GM19438 (cell line): ENCODE measurements around the gene FLT1.

Source experiments
- ATAC-seq: cut with Tn5 transposase; IDR thresholded peaks from one replicate; pipeline ENCODE4 v1.9.1; 2021; ENCODE audit warnings: low read depth; ENCODE audit not compliant: unreplicated experiment

FLT1 gene, protein sequence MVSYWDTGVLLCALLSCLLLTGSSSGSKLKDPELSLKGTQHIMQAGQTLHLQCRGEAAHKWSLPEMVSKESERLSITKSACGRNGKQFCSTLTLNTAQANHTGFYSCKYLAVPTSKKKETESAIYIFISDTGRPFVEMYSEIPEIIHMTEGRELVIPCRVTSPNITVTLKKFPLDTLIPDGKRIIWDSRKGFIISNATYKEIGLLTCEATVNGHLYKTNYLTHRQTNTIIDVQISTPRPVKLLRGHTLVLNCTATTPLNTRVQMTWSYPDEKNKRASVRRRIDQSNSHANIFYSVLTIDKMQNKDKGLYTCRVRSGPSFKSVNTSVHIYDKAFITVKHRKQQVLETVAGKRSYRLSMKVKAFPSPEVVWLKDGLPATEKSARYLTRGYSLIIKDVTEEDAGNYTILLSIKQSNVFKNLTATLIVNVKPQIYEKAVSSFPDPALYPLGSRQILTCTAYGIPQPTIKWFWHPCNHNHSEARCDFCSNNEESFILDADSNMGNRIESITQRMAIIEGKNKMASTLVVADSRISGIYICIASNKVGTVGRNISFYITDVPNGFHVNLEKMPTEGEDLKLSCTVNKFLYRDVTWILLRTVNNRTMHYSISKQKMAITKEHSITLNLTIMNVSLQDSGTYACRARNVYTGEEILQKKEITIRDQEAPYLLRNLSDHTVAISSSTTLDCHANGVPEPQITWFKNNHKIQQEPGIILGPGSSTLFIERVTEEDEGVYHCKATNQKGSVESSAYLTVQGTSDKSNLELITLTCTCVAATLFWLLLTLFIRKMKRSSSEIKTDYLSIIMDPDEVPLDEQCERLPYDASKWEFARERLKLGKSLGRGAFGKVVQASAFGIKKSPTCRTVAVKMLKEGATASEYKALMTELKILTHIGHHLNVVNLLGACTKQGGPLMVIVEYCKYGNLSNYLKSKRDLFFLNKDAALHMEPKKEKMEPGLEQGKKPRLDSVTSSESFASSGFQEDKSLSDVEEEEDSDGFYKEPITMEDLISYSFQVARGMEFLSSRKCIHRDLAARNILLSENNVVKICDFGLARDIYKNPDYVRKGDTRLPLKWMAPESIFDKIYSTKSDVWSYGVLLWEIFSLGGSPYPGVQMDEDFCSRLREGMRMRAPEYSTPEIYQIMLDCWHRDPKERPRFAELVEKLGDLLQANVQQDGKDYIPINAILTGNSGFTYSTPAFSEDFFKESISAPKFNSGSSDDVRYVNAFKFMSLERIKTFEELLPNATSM (N-terminal part only)

DNA sequence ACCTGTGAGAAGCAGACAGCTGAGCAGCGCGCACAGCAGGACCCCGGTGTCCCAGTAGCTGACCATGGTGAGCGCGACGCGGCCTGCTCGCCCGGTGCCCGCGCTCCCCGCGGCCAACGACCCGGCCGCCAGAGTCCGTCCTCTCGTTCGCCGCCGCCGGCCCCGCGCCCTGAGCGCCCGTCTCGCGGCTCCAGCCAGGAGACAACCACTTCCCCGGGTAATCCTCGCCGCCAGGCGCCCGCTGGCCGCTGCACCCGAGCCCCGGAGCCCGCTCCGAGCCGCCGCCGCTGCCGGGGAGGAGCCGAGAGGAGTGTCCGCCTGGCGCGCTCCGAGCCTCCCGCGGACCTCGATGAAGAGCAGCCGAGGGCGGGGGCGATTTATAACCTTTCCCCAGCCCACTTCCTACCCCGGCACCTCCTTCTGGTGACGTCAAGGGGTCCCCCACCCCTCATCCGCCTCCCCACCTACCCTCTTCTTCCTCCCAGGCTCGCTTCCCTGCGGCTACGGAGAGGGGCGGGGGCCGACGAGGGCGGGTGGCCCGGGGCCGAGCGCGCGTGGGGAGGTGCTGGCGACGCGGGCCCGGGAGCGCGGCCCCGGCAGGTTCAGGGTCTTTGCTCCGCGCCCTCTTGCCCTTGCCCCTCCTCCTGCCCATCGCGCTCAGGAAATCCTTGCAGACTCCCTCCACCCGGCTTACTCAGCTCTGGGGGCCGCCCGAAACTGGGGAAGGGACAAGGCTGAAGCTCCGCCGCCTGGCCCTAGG, at the start of gene FLT1:
TSS of gene FLT1 (minus strand) at position 351 of the 760 bp plus-strand sequence. CDS start at position 66, 285 bp downstream.
- ATAC-seq: no peak

DNA sequence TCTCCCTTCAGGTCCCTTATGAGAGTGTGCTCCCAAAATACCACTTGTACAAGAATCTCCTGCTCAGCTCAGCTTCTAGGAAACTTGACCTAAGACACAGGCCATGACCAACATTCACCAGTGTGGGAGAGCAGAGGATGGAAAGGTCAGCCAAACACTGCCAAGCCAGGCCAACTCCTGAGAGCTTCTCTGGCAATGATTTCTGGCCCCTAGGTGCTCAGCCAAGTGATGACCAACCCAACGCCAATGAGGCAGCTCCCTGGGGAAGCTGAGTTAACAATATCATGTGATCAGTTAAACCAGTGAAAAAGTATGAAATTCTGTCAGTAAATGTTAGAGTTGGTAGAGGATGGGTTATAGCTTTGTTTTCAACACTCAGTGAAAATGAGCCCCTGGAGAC, 49.1 kb upstream of the FLT1 start:
- ATAC-seq: no peak

DNA sequence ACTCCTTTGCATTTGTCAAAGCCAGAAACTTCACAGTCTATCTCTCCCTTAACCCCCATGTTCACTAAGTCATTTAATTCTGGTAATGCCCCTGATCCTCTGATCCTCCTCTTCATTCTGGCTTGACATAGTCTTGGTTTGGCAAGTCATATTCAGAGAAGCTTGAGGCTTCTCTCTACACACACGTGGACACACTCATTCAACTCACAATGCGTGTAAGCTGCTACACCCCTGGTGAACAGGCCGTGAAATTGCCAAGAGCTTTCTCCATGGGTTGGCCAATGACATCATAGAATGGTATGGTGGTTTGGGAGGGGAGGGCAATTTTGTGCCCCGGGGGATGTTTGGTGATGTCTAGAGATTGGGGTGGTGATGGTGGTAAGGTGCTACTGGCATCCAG, 47.9 kb upstream of the FLT1 start:
- ATAC-seq: no peak

DNA sequence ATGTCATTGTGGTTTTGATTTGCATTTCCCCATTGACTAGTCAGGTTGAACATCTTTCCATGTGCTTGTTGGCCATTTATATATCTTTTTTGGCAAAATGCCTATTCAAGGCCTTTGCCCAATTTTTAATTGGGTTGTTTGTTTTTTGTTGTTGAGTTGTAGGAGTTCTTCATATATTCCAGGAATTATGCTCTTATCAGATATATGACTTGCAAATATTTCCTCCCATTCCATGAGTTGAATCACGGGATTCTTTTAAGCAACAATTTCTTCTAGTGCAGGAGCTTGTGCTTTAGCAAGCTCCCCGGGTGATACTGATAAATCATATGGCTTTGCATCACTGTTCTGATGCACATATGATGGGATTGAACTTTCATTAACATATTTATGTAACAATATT, 47.0 kb upstream of the FLT1 start:
- ATAC-seq: no peak

DNA sequence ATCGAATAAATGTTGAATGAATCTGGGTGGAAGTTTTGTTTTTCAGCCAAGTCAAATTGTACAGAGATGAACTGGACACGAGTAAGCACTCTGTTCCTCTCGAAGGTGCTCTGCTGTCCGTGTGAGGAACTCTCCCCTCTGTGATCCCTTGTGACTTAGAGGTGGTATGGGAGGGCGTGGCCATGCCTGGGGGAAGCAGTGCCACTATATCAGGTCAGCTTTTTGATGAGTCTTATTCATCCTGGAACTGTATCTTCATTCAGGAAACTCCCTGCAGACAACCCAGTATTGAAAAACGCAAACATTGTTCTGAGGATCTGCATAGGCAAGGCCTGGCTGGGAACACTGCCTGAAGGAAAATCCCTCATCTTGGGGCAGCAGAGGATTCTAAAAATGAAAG, 45.7 kb upstream of the FLT1 start:
- no peak for ATAC-seq

DNA sequence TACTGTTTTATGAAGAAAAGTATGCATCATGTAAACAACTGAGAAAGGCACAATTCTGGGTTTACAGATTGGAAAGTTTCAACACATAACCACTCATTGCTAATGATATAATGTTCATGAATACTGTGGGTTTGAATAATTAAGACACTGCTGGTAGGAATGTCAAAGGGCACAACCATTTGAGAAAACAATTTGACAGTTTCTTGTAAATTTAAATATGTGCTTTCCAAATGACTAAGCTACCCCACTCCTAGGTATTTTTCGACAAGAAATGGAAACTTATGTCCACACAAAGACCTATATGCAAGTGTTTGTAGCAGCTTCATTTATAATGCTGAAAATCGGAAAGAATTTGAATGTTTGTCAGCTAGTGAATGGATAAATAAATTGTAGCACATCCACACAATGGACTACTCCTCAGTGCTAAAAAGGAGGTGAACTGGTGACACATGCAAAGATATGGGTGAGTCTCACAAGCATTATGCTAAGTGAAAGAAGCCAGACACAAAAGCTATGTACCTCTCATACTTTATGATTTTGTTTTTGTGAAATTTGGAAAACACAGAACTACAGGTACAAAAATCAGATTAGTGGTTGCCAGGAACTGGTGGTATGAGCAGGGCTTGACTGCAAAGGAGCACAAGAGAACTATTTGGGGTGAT, 44.8 kb upstream of the FLT1 start:
- no peak for ATAC-seq

DNA sequence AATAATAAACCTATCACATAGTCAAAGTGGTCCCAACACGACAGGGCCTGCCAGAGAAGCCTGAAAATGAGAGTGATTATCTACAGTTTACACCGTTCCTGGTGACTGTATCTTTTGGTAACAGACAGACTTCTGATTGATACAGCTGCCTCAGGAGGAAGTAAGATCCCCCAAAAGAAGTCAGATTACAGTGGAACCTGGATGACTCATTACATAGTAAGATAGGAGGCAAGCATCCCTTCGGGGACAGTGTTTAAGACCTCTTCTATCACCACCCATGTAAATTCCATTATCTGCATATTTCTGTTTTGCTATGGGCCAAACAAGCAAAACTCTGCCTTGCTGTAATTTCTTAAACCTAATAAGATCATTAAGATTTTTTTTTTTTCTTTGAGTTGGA, 44.0 kb upstream of the FLT1 start:
- ATAC-seq: no peak

DNA sequence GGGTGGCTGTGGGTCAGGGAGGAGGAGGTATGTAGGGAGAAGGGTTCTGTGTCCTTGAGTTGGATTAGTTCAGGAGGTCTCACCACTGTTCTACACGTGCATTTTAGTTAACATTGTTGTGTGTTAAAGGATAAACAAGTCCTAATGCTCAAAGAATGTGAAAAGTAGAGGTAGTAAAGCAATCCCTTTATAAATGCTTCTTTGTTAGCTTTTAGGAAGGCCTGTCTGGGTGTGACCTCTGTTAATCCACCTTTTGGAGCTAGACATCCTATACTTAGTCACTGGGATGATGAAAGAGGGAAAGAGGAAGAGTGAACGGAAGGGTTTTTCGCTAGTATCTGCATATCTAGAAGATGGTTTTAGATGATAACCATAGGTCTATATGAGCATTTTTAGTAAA, 42.2 kb upstream of the FLT1 start:
- no peak for ATAC-seq

DNA sequence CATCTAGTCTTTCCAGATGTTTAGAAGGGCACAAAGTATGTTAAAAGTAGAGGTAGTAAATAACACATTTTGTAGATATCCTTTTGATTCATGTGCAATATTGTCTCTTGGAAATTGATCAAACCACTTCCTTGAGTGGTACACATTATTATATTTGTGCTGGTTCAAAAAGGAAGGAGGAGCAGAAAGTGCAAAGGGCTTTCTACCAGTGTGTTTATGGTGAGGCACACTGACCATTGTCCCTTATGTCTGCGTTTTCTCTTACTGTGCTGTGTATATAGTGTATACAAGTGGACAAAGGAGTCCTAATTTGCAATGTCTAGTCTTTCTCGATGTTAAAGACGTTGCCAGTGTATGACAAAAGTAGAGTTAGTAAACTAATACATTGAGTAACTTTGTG, 41.4 kb upstream of the FLT1 start:
- no peak for ATAC-seq

DNA sequence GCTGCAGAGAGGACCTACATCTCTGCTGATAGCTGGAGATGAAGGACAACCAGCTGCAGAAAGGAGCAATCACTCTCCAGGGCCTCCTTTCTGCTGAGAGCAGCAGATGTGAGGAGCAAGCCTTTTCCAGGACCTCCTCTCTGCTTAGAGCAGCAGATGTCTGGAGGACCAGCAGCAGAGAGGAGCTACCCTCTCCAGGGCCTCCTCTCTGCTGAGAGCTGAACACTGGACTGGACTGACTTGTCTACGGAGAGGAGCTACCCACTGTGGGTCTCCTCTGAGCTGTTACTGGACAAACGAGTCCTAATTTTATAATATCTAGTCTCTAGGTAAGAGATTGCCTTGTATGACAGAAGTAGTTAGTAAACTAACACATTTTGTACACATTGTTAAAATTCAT, 40.8 kb upstream of the FLT1 start:
- no peak for ATAC-seq

DNA sequence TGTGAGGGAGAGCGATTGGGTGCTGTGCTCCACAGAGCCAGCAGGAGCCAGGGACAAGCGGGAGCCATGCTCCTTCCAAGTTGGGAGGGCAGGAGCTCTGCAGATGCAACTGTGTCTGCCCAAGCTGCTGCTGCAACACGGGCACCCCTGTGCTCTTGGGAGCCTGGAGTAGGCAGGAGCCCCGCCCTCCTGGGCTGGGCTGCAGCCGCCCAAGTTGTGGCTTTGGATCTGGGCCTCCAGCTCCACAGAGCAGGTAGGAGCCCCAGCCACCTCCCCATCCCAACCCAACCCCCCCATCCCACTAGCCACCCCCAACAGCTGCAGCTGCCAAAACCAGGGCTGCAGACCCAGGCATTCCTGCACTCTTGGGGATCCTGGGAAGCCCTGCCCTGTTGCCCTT, 39.9 kb upstream of the FLT1 start:
- no peak for ATAC-seq

DNA sequence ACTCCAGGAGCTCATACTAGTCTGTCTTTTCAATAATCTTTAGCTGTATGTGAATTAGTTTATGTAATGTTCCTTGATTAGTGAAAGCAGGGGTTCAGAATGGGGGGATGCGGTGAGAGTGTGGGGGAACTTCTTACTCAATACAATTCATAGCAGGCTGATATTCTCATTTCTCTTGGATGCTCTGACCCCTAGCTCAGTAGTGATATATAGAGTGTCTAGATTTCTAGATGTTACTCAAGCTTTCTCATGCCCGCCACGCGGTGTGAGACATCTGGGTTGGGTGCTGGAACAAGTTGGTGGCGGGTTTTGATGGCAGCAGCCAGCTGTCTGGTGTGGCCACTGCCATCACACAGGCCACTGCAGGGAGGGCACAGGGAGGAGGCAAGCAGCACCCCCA, 39.3 kb upstream of the FLT1 start:
- no peak for ATAC-seq

DNA sequence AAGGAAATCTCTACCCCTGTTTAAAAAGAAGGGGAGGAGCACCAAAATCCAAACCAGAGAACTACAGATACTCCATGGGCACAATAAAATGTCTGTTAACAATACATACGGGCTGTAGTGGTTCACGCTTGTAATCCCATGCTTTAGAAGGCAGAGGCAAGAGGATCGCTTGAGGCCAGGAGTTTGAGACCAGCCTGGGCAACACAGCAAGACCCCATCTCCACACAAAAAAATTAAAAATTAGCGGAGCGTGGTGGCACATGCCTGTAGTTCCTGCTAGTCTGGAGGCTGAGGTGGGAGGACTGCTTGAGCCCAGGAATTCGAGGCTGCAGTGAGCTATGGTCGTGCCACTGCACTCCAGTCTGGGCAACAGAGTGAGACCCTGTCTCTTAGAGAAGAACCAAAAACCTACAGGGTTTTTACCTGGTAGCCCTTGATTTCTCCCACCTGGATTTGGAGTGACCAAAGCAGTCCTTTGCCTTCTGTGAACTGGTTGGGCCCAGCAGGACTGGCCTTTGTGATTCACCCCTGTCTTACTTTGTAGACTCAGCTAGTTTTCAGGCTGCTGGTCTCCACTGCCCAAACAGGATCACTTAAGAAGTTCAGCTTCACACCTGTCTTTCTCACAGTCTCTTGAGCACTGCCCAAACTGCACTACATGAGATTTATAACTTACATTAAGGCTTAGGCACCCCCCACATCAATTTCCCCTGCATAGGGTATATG, 38.7 kb upstream of the FLT1 start:
- ATAC-seq: no peak

DNA sequence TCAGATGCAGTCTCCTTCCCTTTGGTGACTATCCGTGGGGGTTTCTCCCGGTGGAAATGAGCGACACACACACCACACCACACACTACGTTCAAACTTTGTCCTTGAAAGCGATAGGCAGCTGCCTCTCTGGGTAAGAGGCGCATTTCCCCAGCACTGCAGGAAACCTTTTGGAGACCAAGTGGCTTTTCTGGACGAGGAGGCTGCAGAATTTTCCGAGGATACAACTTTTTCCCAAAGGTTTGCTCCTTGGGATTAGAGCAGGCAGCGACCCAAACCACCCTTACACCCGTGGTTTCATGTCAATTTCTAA, 38.2 kb upstream of the FLT1 start:
- ATAC-seq: no peak

DNA sequence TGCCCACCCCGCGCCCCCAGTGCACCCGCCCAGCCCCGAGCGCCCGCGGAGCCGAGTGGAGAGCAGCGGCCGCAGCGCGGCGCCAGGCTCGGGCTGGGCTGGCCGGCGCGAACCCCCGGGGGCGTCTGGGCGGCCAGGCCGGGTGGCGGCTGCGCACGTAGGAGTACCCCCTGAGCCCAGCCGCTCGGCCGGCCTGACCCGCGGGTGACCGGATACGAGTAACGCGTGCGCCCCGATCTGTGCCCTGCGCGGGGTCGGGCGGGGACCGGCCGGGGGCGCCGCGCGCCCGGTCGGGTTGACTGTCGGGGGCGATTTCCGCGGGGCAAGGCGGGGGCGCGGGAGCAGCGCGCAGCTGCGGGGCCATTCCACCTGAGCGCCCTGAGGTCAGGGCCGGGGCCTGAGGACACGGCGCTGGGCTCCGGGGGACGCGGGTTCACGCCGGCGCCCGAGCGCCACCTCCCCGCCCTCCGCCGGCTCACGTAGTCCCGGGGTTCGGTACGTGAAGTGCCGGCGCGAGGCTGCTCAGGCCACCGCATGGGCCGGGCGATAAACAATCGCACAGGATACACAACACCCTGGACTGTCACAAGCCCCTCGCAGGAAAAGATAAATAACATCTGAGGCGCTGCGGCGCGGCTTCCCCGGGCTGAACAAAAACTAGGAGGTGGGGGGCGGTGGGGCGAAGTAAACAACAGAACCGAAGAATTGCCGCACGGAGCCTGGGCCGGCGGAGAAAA, 37.6 kb upstream of the FLT1 start:
- no peak for ATAC-seq

DNA sequence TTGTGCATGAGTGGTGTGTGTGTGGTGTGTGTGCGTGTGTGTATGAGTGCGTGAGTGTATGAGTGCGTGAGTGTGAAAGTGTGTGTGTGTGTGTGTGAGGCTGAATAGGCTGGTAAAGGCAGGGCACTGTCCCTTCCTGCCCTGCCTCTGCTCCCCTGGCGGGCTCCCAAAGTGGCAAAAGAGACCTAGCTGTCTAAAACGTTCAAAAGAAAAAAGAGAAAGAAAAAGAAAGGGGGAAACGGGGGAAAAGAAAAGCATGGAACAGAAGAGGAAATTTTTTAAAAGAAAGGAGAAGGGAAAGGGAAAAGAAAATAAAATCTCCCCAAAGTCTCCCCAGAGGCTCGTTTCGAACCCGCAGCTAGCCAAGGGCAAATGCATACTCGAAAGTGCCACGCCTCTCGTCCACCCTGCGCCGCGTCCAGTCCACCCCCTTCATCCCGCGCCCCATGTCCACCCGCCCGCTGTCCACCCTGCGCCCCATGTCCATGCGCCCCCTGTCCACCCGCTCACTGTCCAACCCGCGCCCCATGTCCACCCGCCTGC, 37.0 kb upstream of the FLT1 start:
- ATAC-seq: no peak

DNA sequence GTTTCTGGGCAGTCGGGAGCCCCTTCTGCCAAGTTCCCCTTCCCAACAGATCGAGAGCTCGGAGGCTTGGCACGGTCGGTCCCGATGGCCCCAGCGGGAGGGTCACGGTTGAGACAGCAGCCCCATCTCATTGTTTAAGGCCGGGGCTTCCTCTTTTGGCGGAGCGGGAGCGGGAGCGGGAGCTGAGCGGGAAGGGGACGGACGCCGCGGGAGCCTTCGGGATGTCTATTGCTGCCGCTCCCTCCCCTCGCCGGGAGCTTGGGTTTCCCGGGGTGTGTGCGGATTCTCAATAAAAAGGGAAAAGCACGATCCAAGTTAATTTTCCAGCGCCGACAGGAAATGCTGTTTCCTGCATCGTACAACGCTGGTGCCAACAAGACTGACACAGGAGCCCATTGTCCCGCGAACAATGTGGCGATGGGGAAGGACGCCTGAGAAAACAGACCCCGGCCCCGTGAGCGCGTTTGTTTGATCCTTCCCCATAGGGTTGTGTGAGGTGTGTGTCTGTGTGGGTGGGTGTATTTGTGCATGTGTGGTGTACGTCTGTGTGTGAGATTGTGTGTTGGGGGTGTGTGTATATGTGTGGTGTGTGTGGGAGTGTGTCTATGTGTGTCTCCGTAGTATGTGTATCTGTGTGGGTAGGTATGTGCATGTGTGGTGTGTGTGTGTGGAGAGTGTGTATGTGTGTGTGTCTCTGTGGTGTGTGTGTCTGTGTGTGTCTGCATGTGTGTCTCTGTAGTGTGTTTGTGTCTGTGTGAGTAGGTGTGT, 36.3 kb upstream of the FLT1 start:
- no peak for ATAC-seq

DNA sequence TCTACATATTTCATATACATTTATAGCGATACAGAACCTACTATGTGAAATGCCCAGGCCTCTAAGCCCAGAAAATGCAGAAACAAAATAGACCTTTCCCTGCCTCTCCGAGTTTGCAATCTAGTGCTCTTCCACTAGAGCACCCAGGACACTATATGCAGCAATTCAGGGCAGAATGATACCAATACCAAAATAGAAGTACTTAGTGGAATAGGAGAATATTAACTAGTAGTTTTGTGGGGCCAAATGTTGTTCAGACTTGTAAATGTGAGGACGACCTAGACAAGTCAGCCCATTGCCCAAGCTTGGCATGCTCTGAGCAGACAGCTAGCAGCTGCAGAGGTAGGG, 35.8 kb upstream of the FLT1 start:
- no peak for ATAC-seq
